NCI-H345 treated with DMSO at 0.1 percent for 48 hours (cell line): ENCODE results near the gene THRAP3.

Experiments used
- DNase-seq: peaks from one replicate; lab custom pipeline; 2025; ENCODE audit not compliant: unreplicated experiment; lab: John Stamatoyannopoulos, UW

THRAP3 gene

DNA sequence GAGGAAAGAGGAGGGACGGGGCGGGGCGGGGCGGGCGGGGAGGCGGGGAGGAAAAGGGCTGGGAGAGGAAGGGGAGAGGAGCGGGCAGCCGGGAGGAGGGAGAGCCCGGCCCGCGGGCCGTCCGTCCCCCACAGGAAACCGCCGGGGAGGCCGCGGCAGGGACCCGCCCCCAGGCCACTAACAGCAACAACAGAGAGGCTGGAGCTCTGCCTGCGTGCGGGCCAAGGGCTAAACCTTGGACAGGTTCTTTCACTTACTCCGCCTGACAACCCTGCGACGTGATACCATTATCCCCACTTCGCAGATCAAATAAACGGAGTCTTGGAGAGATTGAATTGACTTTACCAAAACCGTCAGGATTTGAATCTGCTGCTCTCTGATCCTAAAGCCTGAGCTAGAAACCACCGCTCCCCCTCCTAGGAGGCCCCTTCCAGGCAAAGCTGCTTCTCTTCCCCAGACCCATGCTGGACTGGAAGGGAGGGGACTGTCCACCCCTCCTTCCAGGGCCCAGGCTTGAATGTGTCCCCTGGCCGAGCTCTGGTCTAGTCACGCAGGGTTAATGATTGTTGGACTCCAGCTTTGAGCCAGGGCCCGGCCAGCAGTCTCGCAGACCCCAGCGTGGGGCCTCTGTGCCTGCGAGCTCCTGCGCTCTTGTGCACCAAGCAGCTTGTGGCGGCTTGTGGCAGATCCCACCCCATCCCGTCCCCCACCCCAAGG, 99.6 kb downstream of the THRAP3 start, which contains the start of gene EVA1B:
TSS of gene EVA1B (minus strand) at position 10 of the 717 bp plus-strand sequence. CDS start 608 bp downstream, outside the sequence.
- no peak for DNase-seq

GRCh38 chr1:36324353-36324703, 100.1 kb downstream of the THRAP3 start:
- no peak for DNase-seq

DNA sequence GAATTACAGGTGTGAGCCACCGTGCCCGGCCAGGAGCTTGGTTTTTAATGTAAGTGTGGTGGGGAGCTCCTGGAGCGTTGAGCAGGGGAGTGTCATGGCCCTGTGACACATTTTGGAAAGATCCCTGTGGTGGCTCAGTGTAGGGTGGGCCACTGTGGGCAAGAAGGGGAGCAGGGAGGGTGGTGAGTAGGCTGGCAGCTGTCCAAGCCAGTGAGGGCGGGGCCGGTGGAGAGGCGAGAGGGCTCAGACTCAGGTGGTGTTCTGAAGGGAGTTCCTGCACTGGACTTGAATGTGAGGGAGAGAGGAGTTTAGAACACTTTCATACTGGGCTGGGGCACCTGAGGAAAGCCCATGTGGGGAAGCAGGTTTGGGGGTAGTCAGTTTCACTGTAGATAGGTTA, 102.3 kb downstream of the THRAP3 start:
- no peak for DNase-seq

GRCh38 chr1:36327421-36328087, 103.3 kb downstream of the THRAP3 start:
- no peak for DNase-seq

DNA sequence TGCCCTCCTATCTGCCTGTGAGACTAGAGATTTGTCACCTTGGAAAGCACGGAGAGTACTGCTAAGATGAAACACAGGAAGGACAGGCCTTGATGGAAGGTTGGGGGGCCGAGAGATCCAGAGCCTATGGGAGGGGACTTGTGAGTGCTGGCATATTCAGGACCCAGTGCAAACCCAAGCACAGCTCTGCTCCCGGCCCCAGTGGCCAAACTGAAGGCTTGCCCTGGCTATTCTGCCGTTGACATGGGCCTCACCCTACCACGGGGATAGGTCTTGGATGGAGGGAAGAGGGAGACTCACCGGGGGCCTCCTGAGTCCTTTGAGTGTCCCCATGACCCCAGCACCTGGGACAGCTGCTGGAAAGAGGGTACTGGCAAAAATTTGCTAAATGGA, 103.8 kb downstream of the THRAP3 start:
- no peak for DNase-seq

DNA sequence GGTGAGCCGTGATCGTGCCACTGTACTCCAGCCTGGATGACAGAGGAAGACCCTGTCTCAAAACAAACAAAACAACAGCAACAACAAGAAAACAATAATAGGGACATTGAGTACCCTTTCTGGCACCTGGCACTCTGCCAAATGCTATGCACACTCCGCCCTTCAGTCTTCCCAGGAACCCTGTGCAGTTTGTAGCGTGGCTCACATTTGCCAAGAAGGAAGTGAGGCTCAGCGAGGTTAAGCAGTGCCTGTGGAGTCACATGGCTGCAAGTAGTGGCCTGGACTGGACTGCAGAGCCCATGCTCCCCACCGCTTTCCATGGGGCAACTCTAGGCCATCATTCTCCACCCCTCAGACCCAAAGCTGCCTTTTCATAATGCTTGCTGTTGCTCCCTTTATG, 104.5 kb downstream of the THRAP3 start:
- peak; percentile 12 for DNase-seq

DNA sequence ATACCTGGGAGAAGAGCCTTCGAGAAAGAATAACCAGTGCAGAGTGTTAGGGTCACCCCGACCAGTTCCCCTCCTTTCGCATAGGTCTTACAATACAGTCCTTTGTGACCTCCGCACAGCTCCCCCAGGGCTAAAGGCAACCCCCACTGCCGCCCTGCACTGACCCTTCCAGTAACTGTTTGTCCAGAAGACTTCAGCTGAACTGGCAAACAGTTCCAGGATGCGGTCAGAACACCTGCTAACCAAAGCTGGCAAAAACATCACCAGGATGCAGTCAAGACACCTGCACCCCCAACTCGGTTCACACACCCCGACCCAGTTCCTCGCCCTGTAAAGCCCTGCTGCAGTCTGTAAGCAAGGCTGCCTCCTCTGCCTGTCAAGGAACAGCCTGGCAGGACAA, 105.6 kb downstream of the THRAP3 start:
- no peak for DNase-seq

GRCh38 chr1:36330940-36331339, 106.7 kb downstream of the THRAP3 start:
- DNase-seq: no peak

DNA sequence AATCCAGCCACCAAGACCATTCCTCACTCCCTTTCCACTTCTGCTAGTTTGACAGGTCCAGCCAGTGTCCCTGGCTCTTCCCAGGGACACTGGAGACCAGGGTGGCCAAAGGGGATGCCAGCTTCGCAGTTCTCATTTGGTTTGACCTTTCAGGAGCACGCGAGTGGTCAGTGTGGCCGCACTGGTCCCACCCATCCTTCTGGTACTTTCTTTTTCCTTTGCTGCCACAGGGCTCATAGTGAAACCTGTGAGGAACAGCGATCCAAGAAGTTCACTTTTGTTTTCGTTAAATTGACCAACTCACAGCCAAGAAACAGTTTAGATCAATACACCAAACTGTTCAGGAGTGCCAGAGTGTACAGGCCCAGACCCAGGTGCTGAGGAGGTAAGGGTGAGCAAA, 113.6 kb downstream of the THRAP3 start:
- no peak for DNase-seq

GRCh38 chr1:36339215-36339614, 115.0 kb downstream of the THRAP3 start:
- no peak for DNase-seq

DNA sequence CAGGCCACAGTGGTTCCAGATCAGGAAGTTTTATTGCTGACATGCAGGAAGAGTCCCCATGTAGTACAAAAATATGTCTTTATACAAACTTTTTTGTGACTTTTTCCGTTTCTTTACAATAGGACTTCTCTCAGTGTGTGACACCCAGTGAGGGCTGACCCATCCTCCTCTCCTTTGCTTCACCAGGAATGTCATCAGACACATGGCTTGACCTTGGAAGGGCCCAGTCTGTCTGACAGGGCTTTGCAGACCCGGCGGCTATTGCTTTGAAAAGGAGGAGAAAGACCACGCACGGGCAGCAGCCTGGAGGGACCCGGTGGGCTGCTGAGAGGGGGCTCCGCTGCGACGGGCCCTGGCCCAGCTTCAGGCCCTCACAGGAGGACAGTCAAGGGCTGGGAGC, 115.4 kb downstream of the THRAP3 start:
- DNase-seq: no peak

DNA sequence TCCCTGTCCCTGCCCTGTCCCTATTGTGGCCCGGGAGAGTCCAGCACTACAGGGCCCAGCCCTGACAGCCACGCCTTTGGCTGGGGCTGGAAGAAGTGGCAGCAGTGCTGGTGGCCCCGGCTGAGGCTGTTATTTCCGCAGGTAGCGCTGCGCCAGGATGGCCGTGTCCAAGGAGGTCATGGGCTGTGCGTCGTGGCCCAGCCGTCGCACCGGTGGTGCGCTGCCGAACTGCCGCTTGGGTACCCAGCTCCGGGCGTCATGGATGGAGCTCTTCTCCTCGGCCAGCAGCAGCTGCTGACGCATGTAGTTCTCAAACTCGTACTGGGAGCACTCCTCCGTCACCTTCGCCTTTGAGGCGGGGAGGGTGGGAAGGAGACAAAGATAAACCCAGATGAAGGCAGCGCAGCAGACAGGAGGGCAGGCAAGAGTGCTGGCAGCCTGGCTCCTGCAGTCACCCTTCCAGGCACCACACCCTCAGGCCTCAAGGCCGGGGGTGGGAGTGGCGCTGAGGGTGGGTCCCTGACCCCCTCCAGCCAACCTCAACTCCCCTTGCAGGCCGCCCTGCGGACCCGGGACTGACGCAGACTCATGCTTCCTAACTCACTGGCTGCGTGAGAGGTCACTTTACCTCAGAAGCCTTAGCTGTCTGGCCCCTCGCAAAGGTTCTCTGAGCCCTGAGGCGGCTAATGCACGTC, 117.5 kb downstream of the THRAP3 start:
- no peak for DNase-seq

GRCh38 chr1:36342426-36343185, 118.4 kb downstream of the THRAP3 start:
- no peak for DNase-seq

DNA sequence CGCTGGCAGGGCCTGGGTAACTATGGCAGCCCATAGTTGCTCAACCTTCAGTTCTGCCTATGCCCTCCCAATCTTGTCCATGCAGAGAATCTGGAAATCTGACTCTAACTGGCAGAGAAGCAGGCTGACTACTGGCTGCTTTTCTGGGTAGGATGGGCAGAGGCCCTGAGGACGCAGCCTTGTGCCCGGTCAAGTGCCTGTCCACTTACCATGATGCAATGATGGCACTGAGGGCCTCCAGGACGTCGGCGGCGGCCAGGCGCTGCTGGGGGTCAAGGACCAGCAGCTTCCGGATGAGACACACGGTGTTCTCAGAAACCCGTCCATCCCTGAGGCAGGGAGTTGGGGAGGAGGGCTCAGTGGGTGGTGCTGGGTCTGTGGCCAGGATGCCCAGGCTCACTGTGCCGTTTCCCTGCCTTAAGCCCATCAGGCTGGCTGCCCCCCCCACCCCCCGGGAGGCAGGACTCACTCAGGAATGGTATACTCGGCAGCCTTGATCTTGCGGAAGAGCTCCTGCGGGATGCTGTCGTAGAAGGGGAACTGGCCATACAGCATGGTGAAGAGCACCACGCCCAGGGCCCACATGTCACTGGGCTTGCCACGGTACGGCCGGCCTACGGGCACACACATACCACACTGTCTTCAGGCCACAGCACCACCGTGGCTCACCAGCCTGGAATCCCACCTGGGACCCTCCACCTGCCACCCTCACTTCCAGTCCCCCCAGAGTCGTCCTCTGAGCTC, 119.6 kb downstream of the THRAP3 start:
- DNase-seq: no peak

- DNase-seq: no peak
Observed at GRCh38 chr1:36344395-36344680, 120.1 kb downstream of the THRAP3 start.

DNA sequence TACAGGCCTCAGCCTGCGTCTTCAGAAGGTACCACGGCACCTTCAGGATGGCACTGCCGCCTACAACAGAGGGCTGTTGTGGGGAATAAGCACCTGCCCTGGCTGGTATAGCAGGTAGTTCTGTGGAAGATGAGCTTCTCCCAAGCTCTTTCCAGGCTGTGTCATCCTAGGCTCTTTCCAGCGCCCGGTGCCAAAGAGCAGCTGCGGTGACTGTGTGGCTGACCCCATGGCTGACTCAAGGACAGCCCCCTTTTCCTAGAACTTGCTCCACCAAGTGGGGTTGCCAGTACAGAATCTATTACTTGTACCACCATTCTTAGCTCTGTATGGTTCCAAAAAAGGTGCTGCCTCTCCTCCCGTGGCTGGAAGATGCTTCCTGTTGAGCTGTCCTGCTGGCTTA, 121.1 kb downstream of the THRAP3 start:
- no peak for DNase-seq

DNA sequence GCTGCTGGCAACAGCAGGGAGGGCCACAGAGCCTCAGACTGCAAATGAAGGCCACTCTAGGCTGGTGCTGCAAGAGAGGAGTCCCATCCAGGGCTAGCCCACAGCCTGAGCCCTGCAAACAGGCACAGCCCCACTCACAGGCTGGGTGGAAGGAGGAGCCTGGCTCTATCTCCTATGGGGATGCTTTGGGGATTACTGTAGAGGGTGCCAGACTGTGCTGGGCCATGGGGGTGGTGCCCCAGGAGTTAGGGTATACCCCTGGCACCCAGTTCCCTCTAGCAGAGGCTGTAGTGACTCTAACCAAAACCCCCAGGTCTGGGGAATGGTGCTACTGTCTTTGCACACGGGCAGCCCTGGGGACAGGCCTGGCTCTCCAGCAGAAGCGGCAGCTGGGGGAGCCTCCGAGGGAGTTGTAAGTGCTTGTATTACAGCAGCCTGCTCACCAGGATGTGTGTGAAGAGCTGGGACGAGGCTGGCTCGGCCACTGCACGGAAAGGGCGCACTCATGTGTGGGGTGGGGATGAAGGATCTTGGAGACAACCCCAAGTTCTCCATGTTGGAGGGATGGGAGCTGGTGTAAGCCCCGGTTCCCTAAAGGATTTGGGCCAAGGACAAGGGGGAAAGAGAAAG, 122.6 kb downstream of the THRAP3 start:
- DNase-seq: no peak

- no peak for DNase-seq
Observed at GRCh38 chr1:36349241-36349671, 125.0 kb downstream of the THRAP3 start.

- no peak for DNase-seq
Observed at GRCh38 chr1:36349839-36350238, 125.6 kb downstream of the THRAP3 start.

GRCh38 chr1:36350659-36351226, 126.5 kb downstream of the THRAP3 start:
- no peak for DNase-seq
